ENCODE measurements around the gene SPINK9. TPM values are rescaled to one million over a fixed set of nuclear protein-coding genes. Genes with fewer than 3 reads are reported as not detected.

SPINK9 gene
- total RNA-seq, 4 donors from 2014 or later: not detected

- Histone ChIP-seq H3K4me1 (no peaks in the 10 kb centered on the region), H3K36me3 (no peaks in the 10 kb centered on the region), H3K27ac (no peak overlapping the region), H3K4me3 (no peak overlapping the region), H3K27me3 (no peaks in the 10 kb centered on the region), H3K9me3 (no peaks in the 10 kb centered on the region)
- no peak for TF ChIP-seq CTCF (IDR thresholded peaks at IDR 0.05)
- TF ChIP-seq POLR2A (IDR thresholded peaks at IDR 0.05): no peak
- DNase-seq: no peak
Measured at GRCh38 chr5:148352696-148353095, 17.3 kb downstream of the SPINK9 start.

DNA sequence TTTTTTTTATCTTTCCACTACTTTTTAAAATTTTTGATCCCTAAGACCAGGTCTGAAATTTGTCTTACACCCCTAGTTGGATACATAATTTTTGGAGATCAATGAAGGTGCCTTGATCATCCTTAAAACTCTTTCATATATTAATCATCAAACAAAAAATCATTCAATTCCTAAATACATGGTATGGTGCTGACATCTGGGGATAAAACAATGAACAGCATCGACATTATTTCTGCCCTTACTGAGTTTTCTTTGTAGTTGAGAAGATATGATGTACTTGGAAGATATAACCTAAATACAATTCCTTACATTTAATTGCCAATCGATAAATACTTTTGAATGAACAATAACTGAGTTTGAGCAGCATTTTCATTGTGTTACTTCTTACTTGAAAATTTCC is 18.3 kb downstream of the SPINK9 start:
- TF ChIP-seq CTCF (IDR thresholded peaks at IDR 0.05) (no peak), POLR2A (IDR thresholded peaks at IDR 0.05) (no peak)
- Histone ChIP-seq H3K27ac (no peak overlapping the region), H3K27me3 (no peaks in the 10 kb centered on the region), H3K36me3 (no peaks in the 10 kb centered on the region), H3K4me1 (no peaks in the 10 kb centered on the region), H3K9me3 (no peaks in the 10 kb centered on the region), H3K4me3 (no peak overlapping the region)
- DNase-seq: no peak

- no peaks in the 10 kb centered on the region for H3K36me3 ChIP-seq
- no peak overlapping the region for H3K27ac ChIP-seq
- TF ChIP-seq CTCF (IDR thresholded peaks at IDR 0.05): no peak
- no peak for TF ChIP-seq POLR2A (IDR thresholded peaks at IDR 0.05)
- H3K27me3 ChIP-seq: no peaks in the 10 kb centered on the region
- no peaks in the 10 kb centered on the region for H3K4me1 ChIP-seq
- H3K4me3 ChIP-seq: no peak overlapping the region
- H3K9me3 ChIP-seq: no peaks in the 10 kb centered on the region
- no peak for DNase-seq
Measured at GRCh38 chr5:148364343-148364742, 29.0 kb downstream of the SPINK9 start.

DNA sequence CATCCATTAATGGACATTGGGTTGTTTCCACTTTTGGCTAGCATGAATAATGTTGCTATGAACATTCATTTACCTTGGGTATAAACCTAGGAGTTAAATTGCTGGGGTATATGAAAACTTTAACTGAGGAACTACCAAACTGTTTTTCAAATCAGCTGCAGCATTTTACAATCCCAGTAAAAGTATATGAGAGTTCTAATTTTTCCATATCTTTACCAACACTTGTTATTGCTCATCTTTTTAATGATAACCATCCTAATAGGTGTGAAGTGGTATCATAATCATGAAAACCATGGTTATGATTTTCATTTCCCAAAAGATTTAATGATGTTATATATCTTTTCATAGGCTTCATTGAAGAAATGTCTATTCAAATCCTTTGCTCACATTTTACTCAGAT is 32.9 kb downstream of the SPINK9 start:
- Histone ChIP-seq H3K27me3 (no peaks in the 10 kb centered on the region), H3K4me3 (no peak overlapping the region), H3K36me3 (no peaks in the 10 kb centered on the region), H3K27ac (no peak overlapping the region), H3K4me1 (no peaks in the 10 kb centered on the region), H3K9me3 (no peaks in the 10 kb centered on the region)
- TF ChIP-seq POLR2A (IDR thresholded peaks at IDR 0.05): no peak
- no peak for TF ChIP-seq CTCF (IDR thresholded peaks at IDR 0.05)
- no peak for DNase-seq

- Histone ChIP-seq H3K36me3 (no peaks in the 10 kb centered on the region), H3K27me3 (no peaks in the 10 kb centered on the region), H3K4me1 (no peaks in the 10 kb centered on the region), H3K4me3 (no peak overlapping the region), H3K27ac (no peak overlapping the region), H3K9me3 (no peaks in the 10 kb centered on the region)
- no peak for DNase-seq
- no peak for TF ChIP-seq CTCF (IDR thresholded peaks at IDR 0.05)
- TF ChIP-seq POLR2A (IDR thresholded peaks at IDR 0.05): no peak
Measured at GRCh38 chr5:148372166-148372725, 36.9 kb downstream of the SPINK9 start.

DNA sequence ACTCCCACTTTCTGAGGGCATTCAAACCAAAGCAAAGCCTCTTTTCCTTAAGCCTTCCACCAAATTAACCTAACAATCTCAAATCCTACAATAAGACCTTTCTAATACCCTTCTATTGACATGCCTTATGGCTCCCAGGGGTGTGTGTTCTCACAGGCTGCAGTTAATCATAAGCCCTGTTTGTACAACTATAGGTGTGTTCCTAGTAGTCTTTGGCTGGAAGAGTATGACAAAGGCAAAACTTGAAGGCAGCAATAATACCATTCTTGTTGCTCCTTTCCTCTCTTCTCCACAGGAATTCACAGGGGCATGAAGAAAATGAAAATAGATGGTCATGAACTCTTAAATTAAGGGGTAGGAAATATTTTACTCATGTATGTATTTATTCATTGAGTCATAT is 37.5 kb downstream of the SPINK9 start:
- H3K27ac ChIP-seq: no peak overlapping the region
- TF ChIP-seq POLR2A (IDR thresholded peaks at IDR 0.05): no peak
- TF ChIP-seq CTCF (IDR thresholded peaks at IDR 0.05): no peak
- DNase-seq: no peak

More for the DNA sequence above, 37.5 kb downstream of the SPINK9 start:
- Histone ChIP-seq H3K9me3 (no peaks in the 10 kb centered on the region), H3K4me1 (no peaks in the 10 kb centered on the region), H3K4me3 (no peak overlapping the region), H3K36me3 (no peaks in the 10 kb centered on the region), H3K27me3 (no peaks in the 10 kb centered on the region)

All from Peyer's patch (tissue), 4 donors.